Mammary epithelial cell (primary cell): ENCODE measurements around the gene WDFY1.

ENCODE experiments used
- CTCF ChIP-seq, 2 donors: IDR thresholded peaks in 1 of 2; conservative IDR thresholded peaks in 1 of 2; 2 replicates each; pipeline ENCODE4 v1.5.1; 2011 to 2012; ENCODE audit warnings: inconsistent platforms in 2 of 2, low read length in 2 of 2, mild to moderate bottlenecking in 2 of 2, control low read depth in 1 of 2, low read depth in 1 of 2; ENCODE audit not compliant: insufficient read depth in 1 of 2; ENCODE audit errors: extremely low read depth in 1 of 2
- EZH2 ChIP-seq: IDR thresholded peaks from 2 replicates; pipeline ENCODE4 v1.6.1; 2012; ENCODE audit warnings: low read length, inconsistent platforms, borderline replicate concordance

DNA sequence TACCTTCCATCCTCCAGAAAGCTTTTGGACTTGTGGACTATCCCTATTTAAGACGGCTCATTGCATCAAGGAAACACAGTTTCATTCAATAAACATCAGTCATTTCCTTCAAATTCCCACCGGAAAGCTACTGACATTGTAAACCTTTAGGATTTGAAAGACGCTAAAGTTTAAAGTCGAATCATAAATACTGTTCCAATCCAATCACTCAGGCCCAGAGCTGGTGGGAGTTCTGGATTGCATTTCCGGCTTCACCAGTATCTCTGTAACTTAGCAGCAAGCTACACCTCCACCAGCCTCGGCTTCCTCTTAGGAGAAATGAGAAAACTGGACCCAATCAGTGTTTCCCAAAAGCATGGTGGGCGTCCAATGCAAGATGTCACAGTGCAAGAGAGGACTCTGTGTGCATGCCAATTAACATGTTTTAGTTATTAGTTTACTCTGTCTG lies 1.6 kb downstream of the WDFY1 start:
- no peak for TF ChIP-seq CTCF (conservative IDR thresholded peaks at IDR 0.05 in 1 of 2, IDR thresholded peaks at IDR 0.05 in 1 of 2; ENCODE audit: extremely low read depth in 1 of 2, insufficient read depth in 1 of 2, low read depth in 1 of 2, low read length in 2 of 2)
- TF ChIP-seq EZH2, result no peak
